T-helper 2 cell (primary cell): ENCODE measurements around the gene BRCA1.
A peak's percentile ranks its signal among the peaks of the same experiment; 100 is the strongest.

Experiments
- DNase-seq, 5 experiments: peaks; one replicate each; pipeline versions ENCODE4 v3.0.0 to v3.0.0-alpha.2; 2012 to 2022

The BRCA1 gene

DNA sequence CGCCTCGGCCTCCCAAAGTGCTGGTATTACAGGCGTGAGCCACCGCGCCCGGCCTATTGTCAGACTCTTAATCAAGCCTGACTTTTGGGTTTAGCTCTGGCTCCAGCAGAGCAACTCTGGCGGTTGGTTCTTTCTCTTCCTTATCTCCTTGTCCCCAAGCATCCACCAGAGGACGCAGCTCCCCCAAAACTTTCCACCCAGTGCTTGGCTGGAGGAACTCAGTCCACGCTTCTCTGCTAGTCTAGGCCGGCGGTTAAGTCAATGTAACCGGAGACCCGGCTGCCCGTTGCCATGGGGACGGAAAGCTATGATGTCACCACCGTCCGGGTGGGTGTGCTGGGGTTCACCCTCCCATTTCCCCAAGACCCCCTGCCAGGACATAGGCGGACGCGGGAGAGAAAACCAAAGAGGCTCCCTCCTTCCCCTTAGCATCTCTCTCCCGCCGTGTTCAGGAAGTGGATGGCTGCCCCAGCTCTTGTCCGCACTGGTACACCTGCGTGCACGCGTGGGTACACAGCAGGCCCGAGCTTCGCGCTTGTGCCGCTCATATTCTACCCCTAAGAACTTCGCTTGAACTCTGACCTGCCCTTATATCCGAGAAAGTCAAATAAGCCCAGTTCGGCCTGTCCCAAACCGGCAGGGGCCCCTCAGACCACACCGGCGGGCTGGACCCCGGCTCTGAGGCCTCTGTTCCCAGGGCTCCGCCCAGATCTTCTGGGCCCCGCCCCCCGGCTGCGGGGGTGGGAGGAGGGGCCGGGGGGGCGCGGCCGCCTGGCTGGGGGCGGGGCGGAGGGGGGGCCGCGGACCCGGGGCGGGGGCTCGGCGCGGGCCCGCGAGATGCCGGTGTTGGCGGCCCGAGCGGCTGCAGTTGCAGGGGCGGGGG lies 100.5 kb downstream of the BRCA1 start, which contains the start of gene RND2:
TSS of gene RND2 (plus strand) at position 825 of the 883 bp plus-strand sequence. CDS start 117 bp downstream, outside the sequence.
- DNase-seq: peak; percentile 59 to 79 (median 71)

- peak; percentile 40 to 63 (median 55) for DNase-seq
Observed at GRCh38 chr17:43021741-43022512, 103.2 kb downstream of the BRCA1 start, which contains the start of gene VAT1. Gene VAT1 (minus strand): TSS chr17:43022385. CDS start chr17:43022322, 63 bp downstream.

DNA sequence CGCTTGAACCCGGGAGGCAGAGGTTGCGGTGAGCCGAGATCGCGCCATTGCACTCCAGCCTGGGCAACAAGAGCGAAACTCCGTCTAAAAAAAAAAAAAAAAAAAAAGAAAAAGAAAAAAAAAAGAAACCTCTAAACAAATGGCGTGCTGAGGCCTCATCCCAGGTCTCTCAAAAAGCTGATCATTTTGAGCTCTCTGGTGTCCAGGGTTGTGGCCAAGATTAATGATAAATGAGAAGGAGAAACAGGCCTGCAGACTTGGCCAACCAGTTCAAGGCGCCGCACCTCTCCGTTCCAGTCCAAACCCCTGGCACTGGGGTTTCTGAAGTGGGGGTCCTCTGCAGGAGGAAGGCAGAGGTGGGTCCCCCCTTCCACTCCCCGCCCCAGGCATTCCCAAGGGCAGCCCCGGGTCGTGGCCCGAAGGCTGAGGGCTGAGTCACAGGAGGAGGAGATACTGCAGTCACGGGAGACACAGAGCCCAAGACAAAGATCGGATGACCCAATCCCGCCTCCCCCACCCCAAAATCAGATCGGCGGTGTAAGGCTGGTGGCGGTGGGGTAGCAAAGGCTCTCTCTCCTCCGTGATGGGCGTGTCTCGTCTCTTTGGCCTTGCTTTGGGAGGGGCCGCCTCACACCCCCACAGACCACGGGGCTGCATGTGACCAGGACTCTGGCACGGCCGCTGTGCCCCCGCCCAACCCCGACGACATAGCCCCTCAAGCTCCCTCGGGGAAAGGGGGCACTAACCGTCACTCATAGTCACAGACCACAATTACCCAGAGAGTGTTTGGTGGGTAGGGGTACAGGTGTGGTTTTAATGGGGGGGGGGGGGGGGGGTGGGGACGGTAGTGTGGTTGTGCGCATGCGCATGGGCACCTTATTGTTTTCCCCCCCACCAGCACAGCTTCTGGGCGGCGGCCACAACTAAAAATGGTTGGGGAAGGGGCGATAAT lies 104.1 kb downstream of the BRCA1 start:
- DNase-seq: peak in 3 of 5 experiments; percentile 11 to 35 (median 30)

GRCh38 chr17:43020030-43020621 lies 105.0 kb downstream of the BRCA1 start:
- no peak for DNase-seq

DNA sequence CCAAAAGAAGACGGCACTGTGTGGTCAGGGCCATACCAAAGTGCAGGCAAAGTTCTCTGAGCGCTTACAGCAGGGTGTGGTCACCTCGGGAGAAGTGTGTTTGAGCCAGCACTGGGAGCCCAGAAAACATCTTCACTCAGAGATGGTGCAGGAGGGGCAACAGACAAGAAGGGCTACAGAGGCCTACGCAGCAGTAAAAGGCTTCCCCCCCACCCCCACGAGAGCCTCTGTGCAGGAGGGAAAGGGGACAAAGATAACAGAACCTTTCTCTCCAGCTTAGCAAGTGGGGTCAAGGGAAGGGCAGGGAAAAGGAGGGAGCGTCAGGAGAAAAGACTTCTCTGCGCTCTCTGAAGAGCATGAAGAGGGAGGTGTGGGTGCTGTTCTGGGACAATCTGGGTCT lies 105.7 kb downstream of the BRCA1 start:
- DNase-seq: no peak

DNA sequence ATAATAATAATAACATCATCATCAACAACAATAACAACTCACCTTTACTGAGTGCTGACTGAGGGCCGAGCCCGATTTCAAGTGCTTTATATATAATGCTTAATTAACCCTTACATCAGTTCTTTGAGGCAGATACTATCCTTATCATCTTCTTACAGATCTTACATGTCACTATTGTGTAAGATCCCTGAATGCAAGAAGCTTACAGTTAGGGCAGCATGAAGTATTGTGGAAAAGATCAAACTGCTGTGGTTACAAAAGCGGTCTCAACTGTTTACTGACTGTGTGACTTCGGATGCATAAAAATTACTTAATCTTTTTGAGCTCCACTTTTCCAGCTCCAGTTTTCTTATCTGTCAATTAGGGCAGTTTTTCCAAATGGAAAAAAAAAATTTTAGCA lies 106.2 kb downstream of the BRCA1 start:
- DNase-seq: no peak

DNA sequence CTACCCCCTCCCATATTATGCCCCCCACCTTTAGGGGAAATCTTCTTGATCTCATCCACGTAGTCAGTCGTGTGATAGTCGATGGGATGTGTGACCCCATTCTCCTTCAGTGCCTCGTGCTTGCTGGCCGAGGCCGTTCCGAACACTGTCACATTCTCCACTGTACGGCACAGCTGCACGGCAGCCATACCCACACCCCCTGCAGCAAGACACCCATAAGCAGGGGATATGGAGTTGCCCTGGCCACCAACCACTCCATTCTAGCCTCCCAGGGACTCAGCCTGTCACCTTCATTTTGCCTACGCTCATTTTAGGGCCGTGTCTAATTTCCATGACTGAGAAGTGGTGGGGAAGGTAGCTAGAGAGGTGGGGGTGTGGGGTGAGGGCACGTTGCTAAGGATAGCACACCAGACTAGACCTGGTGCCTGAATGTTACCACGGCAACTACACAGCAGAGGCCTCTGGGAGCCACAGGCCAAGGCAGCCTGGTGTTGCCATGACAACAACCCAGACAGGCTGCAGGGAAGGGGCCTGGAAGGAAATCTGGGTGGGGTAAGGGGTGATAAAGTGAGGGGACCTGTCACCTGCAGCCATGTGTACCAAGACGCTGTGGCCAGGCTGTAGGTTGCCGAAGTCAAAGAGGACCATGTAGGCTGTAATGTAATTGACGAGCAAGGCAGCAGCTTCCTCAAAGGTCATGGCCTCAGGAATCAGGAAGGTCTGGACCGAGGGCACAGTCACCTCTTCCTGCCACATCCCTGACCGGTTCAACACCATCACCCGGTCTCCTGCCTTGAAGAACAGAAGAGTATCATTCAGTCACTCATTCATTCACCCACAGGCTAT lies 106.9 kb downstream of the BRCA1 start:
- peak in 2 of 5 experiments; percentile 26 to 55 for DNase-seq

DNA sequence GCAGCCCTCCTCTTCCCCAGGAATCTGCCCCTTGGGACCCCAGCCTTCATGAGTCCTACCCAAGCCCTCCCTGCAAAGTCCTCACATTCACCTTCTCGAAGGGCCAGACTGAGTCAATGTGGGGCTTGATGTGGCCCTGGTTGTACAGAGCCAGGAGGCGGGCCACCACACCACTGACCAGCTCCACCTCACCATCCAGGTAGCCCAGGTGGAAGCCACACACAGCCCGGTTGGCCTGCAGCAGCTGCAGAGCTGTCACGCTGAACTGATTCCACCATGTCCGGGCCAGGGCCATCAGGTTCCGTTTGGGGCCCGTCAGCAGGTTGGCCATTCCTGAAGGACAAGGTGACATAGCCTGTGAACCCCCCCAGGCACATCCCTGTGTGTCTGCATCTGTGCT lies 108.9 kb downstream of the BRCA1 start:
- no peak for DNase-seq

- DNase-seq: no peak
Observed at GRCh38 chr17:43015579-43015978, 109.6 kb downstream of the BRCA1 start.

GRCh38 chr17:43014649-43015542 lies 110.3 kb downstream of the BRCA1 start:
- no peak for DNase-seq

- DNase-seq: no peak
Observed at GRCh38 chr17:43014020-43014648, 111.0 kb downstream of the BRCA1 start.

DNA sequence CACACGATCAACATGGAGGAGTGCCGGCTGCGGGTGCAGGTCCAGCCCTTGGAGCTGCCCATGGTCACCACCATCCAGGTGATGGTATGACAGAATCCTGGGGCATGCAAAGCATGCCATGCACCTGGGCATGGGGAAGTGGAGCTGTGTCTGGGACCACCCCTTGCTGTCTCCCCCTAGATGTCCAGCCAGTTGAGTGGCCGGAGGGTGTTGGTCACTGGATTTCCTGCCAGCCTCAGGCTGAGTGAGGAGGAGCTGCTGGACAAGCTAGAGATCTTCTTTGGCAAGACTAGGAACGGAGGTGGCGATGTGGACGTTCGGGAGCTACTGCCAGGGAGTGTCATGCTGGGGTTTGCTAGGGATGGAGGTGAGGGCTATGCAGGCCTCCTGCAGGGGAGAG lies 111.9 kb downstream of the BRCA1 start:
- DNase-seq: no peak

DNA sequence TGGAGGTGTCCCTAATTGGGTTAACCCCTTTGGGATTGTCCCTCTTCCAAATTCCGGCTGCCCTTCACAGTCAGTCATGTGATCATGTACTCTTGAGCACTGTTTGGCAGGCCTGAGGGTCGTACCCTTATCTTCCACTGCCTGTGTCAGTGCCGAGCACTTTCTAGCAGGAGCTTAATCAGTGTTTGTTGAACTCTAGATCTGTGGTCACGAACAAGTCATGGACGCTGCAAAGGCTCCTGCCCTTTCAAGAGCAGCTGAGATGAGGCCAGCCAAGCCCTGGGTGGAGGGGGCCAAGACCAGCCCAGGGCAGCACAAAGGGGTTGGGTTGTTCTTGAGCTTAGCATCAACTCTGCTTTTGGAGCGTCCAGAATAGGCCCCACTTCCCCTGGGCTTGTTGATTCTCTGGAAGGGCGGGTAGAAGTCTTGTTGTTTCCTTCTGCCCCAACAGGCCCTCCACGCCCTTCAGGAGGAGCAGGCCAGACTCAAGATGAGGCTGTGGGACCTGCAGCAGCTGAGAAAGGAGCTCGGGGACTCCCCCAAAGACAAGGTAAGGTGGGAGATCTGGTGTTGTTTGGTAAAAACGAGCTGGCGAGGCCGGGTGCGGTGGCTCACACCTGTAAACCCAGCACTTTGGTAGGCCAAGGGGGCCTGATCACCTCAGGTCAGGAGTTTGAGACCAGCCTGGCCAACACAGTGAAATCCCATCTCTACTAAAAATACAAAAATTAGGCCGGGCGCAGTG lies 113.3 kb downstream of the BRCA1 start:
- DNase-seq: no peak

DNA sequence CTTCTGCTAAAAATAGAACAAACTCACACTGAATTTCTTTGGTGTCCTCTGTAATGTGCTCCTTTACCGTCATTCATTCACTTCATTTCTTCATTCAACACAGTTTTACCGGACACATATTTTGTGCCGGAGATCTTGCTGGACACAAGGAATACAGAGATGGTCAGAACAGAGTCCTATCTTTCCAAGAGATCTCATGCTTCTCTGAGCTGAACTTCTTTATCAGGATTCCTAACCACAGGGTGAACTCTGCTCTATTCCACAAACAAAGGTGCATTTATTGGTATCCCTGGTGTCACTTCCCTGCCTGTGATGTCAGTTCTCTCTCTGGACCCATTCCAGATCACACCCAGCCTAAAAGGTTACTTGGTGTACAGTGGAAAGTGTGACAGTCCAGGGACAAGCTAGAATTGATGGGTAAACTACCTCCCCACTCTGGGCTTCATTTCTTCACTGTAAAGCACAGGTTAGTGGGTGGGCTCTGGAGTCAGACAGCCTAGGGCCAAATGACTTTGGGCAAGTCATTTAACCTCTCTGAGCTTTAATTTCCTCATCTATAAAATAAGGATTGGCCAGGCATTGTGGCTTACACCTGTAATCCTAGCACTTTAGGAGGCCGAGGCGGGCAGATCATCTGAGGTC lies 114.4 kb downstream of the BRCA1 start:
- DNase-seq: no peak

- DNase-seq: peak; percentile 52 to 92 (median 73)
Observed at GRCh38 chr17:43006639-43007551, 118.3 kb downstream of the BRCA1 start, which contains the start of gene IFI35. Gene IFI35 (plus strand): TSS chr17:43006784. CDS start chr17:43006948, 164 bp downstream.

DNA sequence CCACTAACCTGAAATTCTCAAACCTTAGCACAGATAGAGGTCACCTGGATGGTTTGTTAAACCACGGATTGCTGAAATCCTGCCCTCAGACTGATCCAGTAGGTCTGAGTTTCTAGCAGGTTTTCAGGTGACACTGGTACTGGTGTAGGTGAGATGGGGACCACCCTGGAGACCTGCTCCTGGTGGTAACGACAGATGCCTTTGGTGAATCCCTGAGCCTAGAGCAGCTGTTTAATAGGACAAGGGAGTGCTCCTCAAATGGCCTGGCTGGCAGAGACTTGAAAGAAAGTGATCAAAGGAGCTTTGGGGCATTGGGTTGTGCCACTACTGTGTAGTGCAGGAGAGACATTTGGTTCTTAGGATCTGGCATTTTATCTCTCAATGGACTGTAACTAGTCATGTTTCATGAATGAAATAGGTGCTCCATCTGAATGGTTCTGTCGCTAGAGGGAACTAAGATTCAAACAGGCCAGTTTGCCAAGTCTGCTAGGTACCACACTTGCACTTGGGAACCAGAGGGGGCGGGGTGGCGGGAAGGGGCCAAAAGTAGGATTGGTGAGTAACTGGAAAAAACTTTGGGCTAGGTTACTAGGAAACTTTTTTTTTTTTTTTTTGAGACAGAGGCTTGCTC lies 121.5 kb downstream of the BRCA1 start:
- DNase-seq: no peak
